H9 (cell line): Measurements from ENCODE around the gene FRYL. TPM values are rescaled to one million over a fixed set of nuclear protein-coding genes. Genes with fewer than 3 reads are reported as not detected.

Experiments
- DNase-seq: peaks from one replicate; pipeline ENCODE4 v3.0.0-alpha.2; 2017
- H2AFZ ChIP-seq: one replicate; pipeline ENCODE4 v1.6.1; 2013; ENCODE audit warnings: mild to moderate bottlenecking, low read length, control low read depth, moderate library complexity
- H2AK5ac ChIP-seq: 2 replicates; pipeline ENCODE4 v1.6.1; 2013; ENCODE audit warnings: low read length, control low read depth, mixed read lengths; ENCODE audit not compliant: insufficient read length
- H2BK120ac ChIP-seq: one replicate; pipeline ENCODE4 v1.6.1; 2013; ENCODE audit warnings: low read depth, mild to moderate bottlenecking, low read length, control low read depth, inconsistent platforms; ENCODE audit not compliant: poor library complexity, severe bottlenecking
- H2BK12ac ChIP-seq: 2 replicates; pipeline ENCODE4 v1.6.1; 2013; ENCODE audit warnings: low read length, control low read depth, mixed read lengths, low read depth; ENCODE audit not compliant: insufficient read length
- H2BK15ac ChIP-seq: 2 replicates; pipeline ENCODE4 v1.6.1; 2013; ENCODE audit warnings: low read depth, low read length, control low read depth
- H2BK20ac ChIP-seq: one replicate; pipeline ENCODE4 v1.6.1; 2013; ENCODE audit warnings: low read depth, mild to moderate bottlenecking, low read length, control low read depth, inconsistent platforms; ENCODE audit not compliant: poor library complexity, severe bottlenecking
- H2BK5ac ChIP-seq: 2 replicates; pipeline ENCODE4 v1.6.1; 2013; ENCODE audit warnings: low read length, control low read depth, mixed read lengths; ENCODE audit not compliant: insufficient read length
- H3K14ac ChIP-seq: 2 replicates; pipeline ENCODE4 v1.6.1; 2013; ENCODE audit warnings: low read length, control low read depth; ENCODE audit not compliant: insufficient read depth
- H3K18ac ChIP-seq: 2 replicates; pipeline ENCODE4 v1.6.1; 2013; ENCODE audit warnings: low read depth, mild to moderate bottlenecking, mixed read lengths, low read length, control low read depth; ENCODE audit not compliant: insufficient read length
- H3K23ac ChIP-seq: 2 replicates; pipeline ENCODE4 v1.6.1; 2013; ENCODE audit warnings: low read length, control low read depth, mixed read lengths, low read depth; ENCODE audit not compliant: insufficient read length
- H3K23me2 ChIP-seq: 2 replicates; pipeline ENCODE4 v1.6.1; 2013; ENCODE audit warnings: low read depth, mild to moderate bottlenecking, mixed read lengths, low read length, control low read depth; ENCODE audit not compliant: insufficient read length, poor library complexity, severe bottlenecking
- H3K27ac ChIP-seq: 2 replicates; pipeline ENCODE4 v1.5.1; 2013; ENCODE audit warnings: low read length, control low read depth, mixed read lengths, low read depth; ENCODE audit not compliant: insufficient read length
- H3K27me3 ChIP-seq: 2 replicates; pipeline ENCODE4 v1.6.1; 2013; ENCODE audit warnings: low read length, control low read depth, inconsistent platforms; ENCODE audit not compliant: insufficient read depth
- H3K4ac ChIP-seq: 2 replicates; pipeline ENCODE4 v1.6.1; 2013; ENCODE audit warnings: low read depth, mild to moderate bottlenecking, control low read depth, inconsistent platforms, low read length, moderate library complexity
- H3K4me1 ChIP-seq: 2 replicates; pipeline ENCODE4 v1.6.1; 2013; ENCODE audit warnings: low read length, control low read depth, inconsistent platforms; ENCODE audit not compliant: insufficient read depth
- H3K4me2 ChIP-seq: 2 replicates; pipeline ENCODE4 v1.6.1; 2013; ENCODE audit warnings: low read length, control low read depth, mixed read lengths; ENCODE audit not compliant: insufficient read length, insufficient read depth
- H3K56ac ChIP-seq: 2 replicates; pipeline ENCODE4 v1.6.1; 2013; ENCODE audit warnings: low read depth, mild to moderate bottlenecking, mixed read lengths, low read length, control low read depth; ENCODE audit not compliant: insufficient read length
- H3K79me1 ChIP-seq: 2 replicates; pipeline ENCODE4 v1.6.1; 2013; ENCODE audit warnings: low read depth, mild to moderate bottlenecking, moderate library complexity, low read length, control low read depth, inconsistent platforms; ENCODE audit not compliant: insufficient read depth, poor library complexity, severe bottlenecking
- H3K79me2 ChIP-seq: 2 replicates; pipeline ENCODE4 v1.6.1; 2013; ENCODE audit warnings: low read length, control low read depth, inconsistent platforms; ENCODE audit not compliant: insufficient read depth
- H3K9ac ChIP-seq: 2 replicates; pipeline ENCODE4 v1.6.1; 2013; ENCODE audit warnings: low read length, control low read depth, mixed read lengths; ENCODE audit not compliant: insufficient read length; ENCODE audit errors: extremely low read depth
- H3K9me3 ChIP-seq: one replicate; pipeline ENCODE4 v1.6.1; 2013; ENCODE audit warnings: low read depth, low read length, inconsistent platforms; ENCODE audit not compliant: control insufficient read depth
- H3T11ph ChIP-seq: one replicate; pipeline ENCODE4 v1.6.1; 2013; ENCODE audit warnings: mild to moderate bottlenecking, low read length, control low read depth, inconsistent platforms
- H4K20me1 ChIP-seq: one replicate; pipeline ENCODE4 v1.6.1; 2013; ENCODE audit not compliant: control insufficient read depth, insufficient read length, insufficient read depth
- H4K5ac ChIP-seq: 2 replicates; pipeline ENCODE4 v1.6.1; 2013; ENCODE audit warnings: low read depth, mild to moderate bottlenecking, mixed read lengths, low read length, control low read depth; ENCODE audit not compliant: insufficient read length
- H4K8ac ChIP-seq: replicated peaks from 2 replicates; pipeline ENCODE4 v1.6.1; 2013; ENCODE audit warnings: low read length, control low read depth, mixed read lengths, low read depth; ENCODE audit not compliant: insufficient read length
- H4K91ac ChIP-seq: 2 replicates; pipeline ENCODE4 v1.6.1; 2013; ENCODE audit warnings: low read depth, mild to moderate bottlenecking, moderate library complexity, mixed read lengths, low read length, control low read depth; ENCODE audit not compliant: insufficient read length
- H3K27ac Mint-ChIP-seq, 3 experiments: 2 replicates in 2 of 3; 3 replicates in 1 of 3; pipeline ENCODE4 v1.8.0; 2020 to 2021; ENCODE audit warnings: mixed read lengths in 3 of 3, mild to moderate bottlenecking in 1 of 3, moderate library complexity in 1 of 3
- H3K27me3 Mint-ChIP-seq: 2 replicates; pipeline ENCODE4 v1.8.0; 2021; ENCODE audit warnings: low read depth, mild to moderate bottlenecking, moderate library complexity, mixed read lengths
- H3K36me3 Mint-ChIP-seq, 3 experiments: 2 replicates in 2 of 3; 3 replicates in 1 of 3; pipeline ENCODE4 v1.8.0; 2020 to 2021; ENCODE audit warnings: low read depth in 3 of 3, mixed read lengths in 3 of 3; ENCODE audit not compliant: insufficient read depth in 1 of 3
- H3K4me1 Mint-ChIP-seq, 2 experiments: 2 replicates each; pipeline ENCODE4 v1.8.0; 2020; ENCODE audit warnings: mixed read lengths in 2 of 2
- H3K4me3 Mint-ChIP-seq, 2 experiments: 2 replicates in 1 of 2; 3 replicates in 1 of 2; pipeline ENCODE4 v1.8.0; 2020 to 2021; ENCODE audit warnings: mild to moderate bottlenecking in 2 of 2, mixed read lengths in 2 of 2, moderate library complexity in 1 of 2
- H3K9me3 Mint-ChIP-seq, 2 experiments: 2 replicates in 1 of 2; 3 replicates in 1 of 2; pipeline ENCODE4 v1.8.0; 2020; ENCODE audit warnings: mild to moderate bottlenecking in 2 of 2, mixed read lengths in 2 of 2, moderate library complexity in 1 of 2
- WGBS: extraction: QIAGEN DNeasy Blood & Tissue Kit; methylation state at CpG from one replicate; pipeline ENCODE4 v1.1.7; 2013; ENCODE audit warnings: missing lambda C conversion rate, low lambda C conversion rate, mixed read lengths; ENCODE audit not compliant: insufficient read length; ENCODE audit errors: extremely low coverage; 5-methylcytosine and 5-hydroxymethylcytosine counted together
- total RNA-seq: library from RNA; stranded (reverse); gene quantifications from 2 replicates; pipeline ENCODE4 v1.2.1, GENCODE V29; 2021
- TF ChIP-seq, protein P1 (sequence below): fragments of 200-600 bp; sonication (generic); conservative IDR thresholded peaks from 3 replicates; pipeline ENCODE4 v1.8.0; 2021; ENCODE audit warnings: antibody characterized with exemption, mild to moderate bottlenecking

The FRYL gene
- total RNA-seq, 1 experiment from 2014 or later, result 31.5 TPM

DNA sequence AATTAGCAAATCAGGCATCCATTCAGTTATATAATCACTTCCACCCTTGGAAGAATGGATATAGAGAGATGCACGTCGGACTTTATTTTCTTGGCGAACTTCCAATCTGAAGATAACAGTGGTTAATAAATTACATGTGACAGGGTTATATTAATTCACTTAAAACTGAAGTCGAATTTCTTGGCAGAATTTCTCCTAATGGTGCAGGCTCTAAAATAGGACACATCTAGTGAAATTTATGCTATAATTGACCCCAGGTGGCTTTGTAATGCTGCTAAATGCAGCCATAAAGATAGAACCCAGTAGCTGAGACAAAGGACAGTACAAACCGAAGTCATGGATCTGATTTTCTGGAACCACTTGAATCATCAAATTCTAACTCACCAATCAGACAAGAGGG lies 317.7 kb downstream of the FRYL start:
- Mint-ChIP-seq H3K4me3 (no peak overlapping the region), H3K27ac (no peak overlapping the region), H3K27me3 (no peaks in the 10 kb centered on the region; the same call in 1 of the 2 replicates), H3K36me3 (no peaks in the 10 kb centered on the region), H3K9me3 (no peaks in the 10 kb centered on the region), H3K4me1 (no peaks in the 10 kb centered on the region)
- H3K18ac ChIP-seq, result no peak overlapping the region
- H3T11ph ChIP-seq, result no peak overlapping the region
- TF ChIP-seq, protein P1, sequence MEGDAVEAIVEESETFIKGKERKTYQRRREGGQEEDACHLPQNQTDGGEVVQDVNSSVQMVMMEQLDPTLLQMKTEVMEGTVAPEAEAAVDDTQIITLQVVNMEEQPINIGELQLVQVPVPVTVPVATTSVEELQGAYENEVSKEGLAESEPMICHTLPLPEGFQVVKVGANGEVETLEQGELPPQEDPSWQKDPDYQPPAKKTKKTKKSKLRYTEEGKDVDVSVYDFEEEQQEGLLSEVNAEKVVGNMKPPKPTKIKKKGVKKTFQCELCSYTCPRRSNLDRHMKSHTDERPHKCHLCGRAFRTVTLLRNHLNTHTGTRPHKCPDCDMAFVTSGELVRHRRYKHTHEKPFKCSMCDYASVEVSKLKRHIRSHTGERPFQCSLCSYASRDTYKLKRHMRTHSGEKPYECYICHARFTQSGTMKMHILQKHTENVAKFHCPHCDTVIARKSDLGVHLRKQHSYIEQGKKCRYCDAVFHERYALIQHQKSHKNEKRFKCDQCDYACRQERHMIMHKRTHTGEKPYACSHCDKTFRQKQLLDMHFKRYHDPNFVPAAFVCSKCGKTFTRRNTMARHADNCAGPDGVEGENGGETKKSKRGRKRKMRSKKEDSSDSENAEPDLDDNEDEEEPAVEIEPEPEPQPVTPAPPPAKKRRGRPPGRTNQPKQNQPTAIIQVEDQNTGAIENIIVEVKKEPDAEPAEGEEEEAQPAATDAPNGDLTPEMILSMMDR, result no peak
- no peak overlapping the region for H3K27ac ChIP-seq
- H2BK5ac ChIP-seq, result no peak overlapping the region
- H3K4ac ChIP-seq, result no peak overlapping the region
- no peak overlapping the region for H2BK12ac ChIP-seq
- H3K27me3 ChIP-seq, result no peaks in the 10 kb centered on the region
- H3K4me2 ChIP-seq, result no peak overlapping the region
- no peak overlapping the region for H2BK120ac ChIP-seq
- H3K23me2 ChIP-seq, result peaks cover 3% of the 10 kb centered on the region
- H3K79me1 ChIP-seq, result no peaks in the 10 kb centered on the region
- no peak for DNase-seq
- H2BK20ac ChIP-seq, result no peak overlapping the region
- no peaks in the 10 kb centered on the region for H4K20me1 ChIP-seq
- H3K23ac ChIP-seq, result no peak overlapping the region
- no peak overlapping the region for H3K9ac ChIP-seq
- no peak overlapping the region for H3K56ac ChIP-seq
- H4K5ac ChIP-seq, result no peak overlapping the region
- no CpG with 5 or more reads among the region's 5 CpGs for WGBS
- H2BK15ac ChIP-seq, result no peak overlapping the region
- no peak overlapping the region for H3K14ac ChIP-seq
- no peak overlapping the region for H4K8ac ChIP-seq
- H3K9me3 ChIP-seq, result no peaks in the 10 kb centered on the region
- H2AFZ ChIP-seq, result no peak overlapping the region
- H3K79me2 ChIP-seq, result no peaks in the 10 kb centered on the region
- no peak overlapping the region for H2AK5ac ChIP-seq
- H4K91ac ChIP-seq, result no peak overlapping the region
- H3K4me1 ChIP-seq, result no peaks in the 10 kb centered on the region
